ENCODE measurements around the gene FXYD3.
A peak's percentile ranks its signal among the peaks of the same experiment; 100 is the strongest.

GRCh38 chr19:35136977-35137702, 21.5 kb downstream of the FXYD3 start:
- TF ChIP-seq RXRA (IDR thresholded peaks at IDR 0.05), result peak; percentile 96 to 99
- no peak for TF ChIP-seq CTCF (IDR thresholded peaks at IDR 0.05; ENCODE audit: low read depth, low read length, missing input control)
- TF ChIP-seq SP1 (IDR thresholded peaks at IDR 0.05), result peak; percentile 96
- peak; percentile 75 for TF ChIP-seq TAF1 (conservative IDR thresholded peaks at IDR 0.05)
- peak; percentile 74 for TF ChIP-seq NR2F2 (IDR thresholded peaks at IDR 0.05)
- peak; percentile 78 for TF ChIP-seq ATF3 (IDR thresholded peaks at IDR 0.05)

All from liver (tissue), 3 donors.